ENCODE data around the gene SCML2.
"Not testable (repeated sequence)": the region's sequence is repeated elsewhere in the genome, so short reads cannot be mapped to it uniquely, and the experiment has no call there.

SCML2 gene

DNA sequence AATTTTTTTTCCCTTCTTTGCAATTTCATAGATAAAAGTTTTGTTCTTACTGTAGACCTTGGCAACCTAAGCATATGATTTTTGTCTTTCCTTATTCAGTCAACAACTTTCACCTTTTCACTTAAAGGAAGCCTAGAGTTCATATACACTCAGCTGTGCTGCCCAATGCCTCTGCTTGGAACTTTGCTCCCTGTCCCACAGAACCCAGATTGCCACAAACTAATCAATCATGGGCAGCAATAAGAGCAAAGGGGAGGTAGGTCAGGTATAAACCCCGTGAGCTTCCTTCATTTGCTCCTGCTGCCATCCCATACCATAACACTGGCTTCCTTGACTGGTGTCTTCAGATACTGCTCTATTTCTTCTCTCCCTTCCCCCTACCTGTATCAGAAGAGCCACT lies 82.8 kb downstream of the SCML2 start:
- DNase-seq (ENCODE audit: low read depth in 2 of 2): no peak

DNA sequence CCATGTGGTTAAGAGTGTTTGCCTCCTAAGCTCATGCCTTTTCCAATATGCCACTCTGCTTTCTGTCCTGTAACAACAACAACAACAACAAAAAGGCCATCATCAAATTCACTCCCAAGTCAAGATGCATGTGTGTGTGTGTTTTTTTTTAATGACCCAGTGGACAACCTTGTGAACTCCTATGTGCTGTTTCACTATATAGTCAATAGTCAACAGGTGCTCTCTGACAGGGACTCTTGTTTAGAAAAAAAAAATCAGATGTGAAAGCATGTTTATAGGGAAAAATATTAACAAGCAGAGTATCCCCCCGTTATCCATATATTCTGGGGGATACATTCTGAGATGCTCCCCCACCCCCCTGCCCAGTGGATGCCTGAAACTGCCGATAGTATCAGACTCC lies 83.2 kb downstream of the SCML2 start:
- no peak for DNase-seq (ENCODE audit: low read depth in 2 of 2)

DNA sequence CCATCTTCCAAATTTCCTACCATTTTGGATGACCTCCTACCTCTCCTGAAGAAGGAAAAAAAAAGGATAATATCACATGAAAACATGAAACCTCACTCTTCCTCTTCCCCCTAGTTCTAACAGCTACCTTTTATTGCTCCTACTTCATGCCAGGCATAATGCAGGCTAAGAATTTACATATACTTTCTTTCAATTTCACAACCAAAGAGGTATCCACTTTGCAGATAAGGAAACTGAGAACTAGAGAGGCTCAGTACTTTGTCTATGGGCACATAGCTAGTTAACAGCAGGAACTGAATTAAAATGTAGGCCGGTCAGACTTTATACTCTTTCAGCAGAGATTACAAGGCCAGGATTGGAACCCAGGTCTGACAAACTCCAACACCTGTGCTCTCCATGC lies 99.4 kb downstream of the SCML2 start:
- DNase-seq (ENCODE audit: low read depth in 2 of 2): no peak

DNA sequence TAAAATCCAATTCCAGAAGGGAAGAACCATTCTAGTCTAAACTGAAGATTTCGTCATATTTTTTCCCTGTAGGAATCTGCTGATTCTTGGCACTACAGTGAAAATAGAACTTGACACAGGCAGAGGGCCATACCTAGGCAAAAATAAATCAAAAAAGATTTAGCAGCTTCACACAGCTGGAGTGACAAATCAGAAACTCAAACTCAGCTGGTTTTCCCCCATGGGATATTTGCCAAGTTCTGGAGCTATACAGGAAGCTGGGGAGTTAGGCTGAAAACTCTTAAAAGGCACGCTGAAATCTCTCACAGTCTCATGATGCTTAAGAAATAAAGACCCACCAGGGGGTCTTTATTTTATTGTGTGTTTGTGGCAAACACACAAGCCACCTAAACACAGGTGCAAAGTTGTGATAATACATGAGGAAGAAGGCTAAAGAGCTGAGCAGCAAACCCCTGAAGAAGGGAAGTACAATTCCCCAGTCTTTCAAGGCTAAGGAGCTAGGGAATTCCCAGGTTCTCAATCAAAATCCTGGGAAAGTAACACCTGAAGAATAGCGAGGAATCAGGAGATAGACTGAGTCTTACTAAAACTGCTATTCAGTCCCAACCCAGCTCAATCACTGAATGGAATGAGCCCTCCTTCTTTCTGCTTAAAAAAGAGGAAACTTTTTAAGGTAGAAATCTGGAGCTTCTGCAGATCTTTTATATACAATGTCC lies 101.7 kb downstream of the SCML2 start:
- DNase-seq (ENCODE audit: low read depth in 2 of 2): no peak

DNA sequence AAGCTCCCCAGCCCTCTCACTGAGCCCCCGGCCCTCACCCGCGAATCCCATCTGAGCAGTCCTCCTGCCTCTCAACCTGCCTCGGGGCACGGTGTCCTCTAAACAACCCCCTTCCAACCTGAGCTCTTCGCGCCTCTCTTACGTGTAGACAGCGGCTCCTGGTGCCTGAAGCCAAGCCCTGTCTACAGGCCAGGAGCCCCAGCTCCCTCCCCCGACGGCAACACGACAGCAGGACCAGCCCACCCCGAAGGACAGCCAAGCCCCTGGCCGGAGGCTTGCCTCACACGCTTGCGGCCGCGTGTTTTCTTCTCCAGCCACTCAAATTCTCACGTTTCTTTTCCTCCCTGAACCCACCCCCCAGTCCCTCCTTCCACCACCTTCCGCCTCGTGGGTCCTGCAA lies 124.8 kb downstream of the SCML2 start:
- not testable (repeated sequence) for DNase-seq (ENCODE audit: low read depth in 2 of 2)

DNA sequence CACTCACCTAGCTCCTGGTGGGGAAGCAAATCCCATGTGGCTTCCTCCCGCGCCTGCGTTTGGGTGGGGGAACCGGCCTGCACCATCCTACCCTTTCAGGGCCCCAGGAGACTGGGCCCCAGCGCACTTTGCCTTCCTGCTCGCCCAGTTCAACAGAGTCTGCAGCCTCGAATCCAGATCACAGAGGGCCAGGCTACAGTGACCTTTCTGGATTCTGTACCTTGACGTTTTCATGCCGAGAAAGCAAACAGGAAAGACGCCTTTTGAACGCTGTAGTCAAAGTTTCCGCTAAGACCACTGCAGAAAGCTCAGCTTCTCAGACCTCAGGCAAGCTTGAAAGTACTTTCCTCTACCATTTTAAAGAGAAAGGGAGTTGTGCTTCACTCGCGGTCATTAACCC lies 126.4 kb downstream of the SCML2 start:
- no peak for DNase-seq (ENCODE audit: low read depth in 2 of 2)

DNA sequence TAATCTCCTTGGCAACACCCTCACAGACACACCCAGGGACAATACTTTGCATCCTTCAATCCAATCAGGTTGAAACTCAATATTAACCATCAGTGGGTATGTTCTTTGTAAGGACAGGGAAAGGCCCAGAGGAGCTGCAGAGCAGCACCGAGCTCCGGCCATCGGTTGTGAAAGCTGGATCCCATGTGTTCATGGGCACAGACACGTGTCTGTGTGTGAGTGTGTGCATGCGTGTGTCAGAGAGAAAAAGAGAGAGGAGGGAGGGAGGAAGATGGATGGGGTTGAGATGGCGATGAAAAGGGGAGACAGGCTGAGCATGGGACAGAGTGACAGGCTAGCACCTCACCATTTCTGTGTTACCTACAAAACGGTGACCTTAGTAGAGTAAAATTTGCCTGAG lies 127.0 kb downstream of the SCML2 start:
- no peak for DNase-seq (ENCODE audit: low read depth in 2 of 2)

DNA sequence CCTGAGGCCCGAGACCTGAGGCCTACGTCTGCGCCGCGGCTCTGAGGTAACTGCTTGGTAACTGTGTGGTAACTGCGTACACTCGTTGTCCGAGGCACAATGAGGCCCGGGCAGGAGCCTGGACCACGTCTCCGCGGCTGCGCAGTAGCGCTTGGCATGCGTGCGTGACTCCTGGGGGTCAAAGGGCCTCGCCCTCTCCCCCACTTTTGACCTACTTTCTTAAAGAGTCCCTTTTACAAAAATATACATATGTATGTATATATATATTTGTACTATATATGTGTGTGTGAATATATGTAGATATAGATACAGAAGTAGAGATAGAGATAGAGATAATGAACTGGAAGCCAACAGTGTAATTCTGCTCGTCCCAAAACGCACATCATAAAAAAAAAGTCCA lies 133.7 kb downstream of the SCML2 start, which contains the start of gene BEND2:
Gene BEND2 (minus strand): TSS at position 101 of the 400 bp plus-strand sequence. CDS start 136 bp downstream, outside the sequence.
- no peak for DNase-seq (ENCODE audit: low read depth in 2 of 2)

DNA sequence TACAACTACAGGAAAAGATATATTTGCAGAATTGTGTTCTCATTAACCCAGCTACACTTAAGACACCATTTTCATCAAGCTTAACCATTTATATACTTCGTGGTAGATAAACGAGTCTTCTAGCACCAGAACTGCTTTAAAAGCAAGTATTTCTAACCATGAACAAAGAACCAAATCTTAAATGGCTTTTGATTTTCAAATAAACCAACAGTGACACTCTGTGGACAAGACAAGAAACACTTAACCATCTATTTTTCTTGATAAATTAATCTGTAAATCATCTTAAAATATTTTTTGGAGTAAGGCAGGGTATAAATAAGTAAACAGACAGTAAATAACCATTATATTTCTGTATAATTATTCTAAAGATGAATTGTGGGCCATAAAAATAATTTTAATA lies 144.0 kb downstream of the SCML2 start:
- DNase-seq (ENCODE audit: low read depth in 2 of 2): no peak

DNA sequence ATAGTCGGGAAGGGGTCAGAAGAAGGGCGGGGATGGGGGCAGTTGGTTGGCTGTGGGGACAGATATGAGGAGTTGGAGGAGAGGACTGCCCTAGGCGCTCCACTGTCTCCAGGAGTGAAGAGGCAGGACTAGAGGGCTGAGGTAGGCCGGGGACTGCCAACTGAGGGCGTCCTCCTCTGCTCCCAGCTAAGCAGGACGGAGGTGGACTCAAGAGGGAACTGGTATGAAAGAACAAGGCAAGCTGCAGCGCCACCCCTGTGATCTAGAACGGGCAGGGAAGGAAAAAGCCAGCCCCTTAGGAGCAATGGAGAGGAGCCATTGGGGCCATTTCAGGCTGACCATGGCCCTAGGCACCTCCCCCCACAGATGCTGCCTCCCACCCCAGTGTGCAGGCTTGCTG lies 147.8 kb downstream of the SCML2 start:
- DNase-seq (ENCODE audit: low read depth in 2 of 2): no peak

DNA sequence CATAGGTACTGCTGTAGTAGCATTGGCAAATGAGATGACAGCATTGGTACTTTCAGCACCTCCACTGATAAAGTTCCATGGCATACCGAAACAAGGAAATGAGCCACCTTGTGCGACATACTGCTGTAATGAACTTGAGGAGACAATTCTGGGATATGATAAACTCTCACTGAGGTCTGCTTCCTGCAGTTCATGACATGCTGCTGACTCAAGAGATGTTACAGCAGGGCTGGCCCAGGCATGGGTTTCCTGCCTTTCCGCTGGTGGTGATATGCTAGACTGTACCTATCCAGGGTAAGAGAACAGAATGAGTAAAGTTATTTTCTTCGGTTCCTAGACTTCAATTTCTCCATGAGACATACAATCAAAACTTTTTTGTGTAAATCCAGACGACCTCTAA lies 150.9 kb downstream of the SCML2 start:
- DNase-seq (ENCODE audit: low read depth in 2 of 2): no peak

DNA sequence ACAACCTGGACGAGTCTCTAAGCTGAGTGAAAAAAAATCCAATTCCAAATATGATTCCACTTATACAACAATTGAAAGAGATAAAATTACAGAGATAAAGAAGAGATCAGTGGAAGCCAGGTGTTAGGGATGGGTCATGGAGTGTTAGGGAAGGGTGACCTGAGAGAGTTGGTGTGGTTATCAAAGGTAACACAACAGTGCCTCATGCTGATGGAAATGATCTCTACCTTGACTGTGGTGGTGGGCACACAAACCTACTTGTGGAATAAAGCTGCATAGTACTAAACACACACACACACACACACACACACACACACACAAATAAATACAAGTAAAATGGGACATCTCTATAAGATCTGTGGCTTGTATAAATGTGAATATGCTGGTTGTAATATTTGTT lies 159.8 kb downstream of the SCML2 start:
- no peak for DNase-seq (ENCODE audit: low read depth in 2 of 2)

All from stimulated activated CD4-positive, alpha-beta T cell treated with anti-CD3 and anti-CD28 coated beads, Interleukin-1b, Interleukin-23, amount 100 ng/mL, for 1 hour (primary cell).